Thymus (tissue), 11 donors: ENCODE measurements around the gene RASIP1. TPM values are rescaled to one million over a fixed set of nuclear protein-coding genes. Genes with fewer than 3 reads are reported as not detected.

Source experiments
- DNase-seq, 9 donors: peaks; one replicate each; pipeline ENCODE4 v3.0.0-alpha.2; 2013; ENCODE audit warnings: low spot score in 9 of 9, low read depth in 6 of 9, missing footprints in 1 of 9
- H3K27ac ChIP-seq, 2 donors: one replicate each; pipeline ENCODE4 v1.5.1; 2013; ENCODE audit warnings: control low read depth in 1 of 2, low read depth in 1 of 2, low read length in 1 of 2, mild to moderate bottlenecking in 1 of 2, moderate library complexity in 1 of 2
- H3K27me3 ChIP-seq, 2 donors: one replicate each; pipeline ENCODE4 v1.5.1; 2013; ENCODE audit warnings: low read length in 1 of 2; ENCODE audit not compliant: control insufficient read depth in 2 of 2, insufficient read depth in 1 of 2
- H3K36me3 ChIP-seq, 2 donors: one replicate each; pipeline ENCODE4 v1.5.1; 2013; ENCODE audit warnings: low read length in 1 of 2, mild to moderate bottlenecking in 1 of 2, moderate library complexity in 1 of 2; ENCODE audit not compliant: control insufficient read depth in 2 of 2, insufficient read depth in 2 of 2
- H3K4me1 ChIP-seq, 2 donors: one replicate each; pipeline ENCODE4 v1.5.1; 2013; ENCODE audit warnings: low read length in 2 of 2; ENCODE audit not compliant: control insufficient read depth in 2 of 2, insufficient read depth in 2 of 2
- H3K4me3 ChIP-seq, 2 donors: one replicate each; pipeline ENCODE4 v1.5.1; 2013; ENCODE audit warnings: low read length in 2 of 2, control low read depth in 1 of 2, mild to moderate bottlenecking in 1 of 2
- H3K9me3 ChIP-seq, 2 donors: one replicate each; pipeline ENCODE4 v1.5.1; 2013; ENCODE audit warnings: low read length in 1 of 2, mild to moderate bottlenecking in 1 of 2; ENCODE audit not compliant: control insufficient read depth in 2 of 2, insufficient read depth in 1 of 2
- WGBS: extraction: QIAGEN DNeasy Blood & Tissue Kit; methylation state at CpG from one replicate; pipeline ENCODE4 v1.1.7; 2013; 5-methylcytosine and 5-hydroxymethylcytosine counted together
- polyA plus RNA-seq: library from polyadenylated mRNA; stranded (reverse); fragments of 200-250 nt; gene quantifications from one replicate; pipeline ENCODE4 v1.2.3, GENCODE V29; 2013
- total RNA-seq: library from RNA; stranded (reverse); fragments of 120-200 nt; gene quantifications from one replicate; pipeline ENCODE4 v1.2.4, GENCODE V29; 2013
- donor health status: healthy.

The RASIP1 gene
- total and polyA plus RNA-seq, 2 donors, result 3.3 to 15.6 TPM

DNA sequence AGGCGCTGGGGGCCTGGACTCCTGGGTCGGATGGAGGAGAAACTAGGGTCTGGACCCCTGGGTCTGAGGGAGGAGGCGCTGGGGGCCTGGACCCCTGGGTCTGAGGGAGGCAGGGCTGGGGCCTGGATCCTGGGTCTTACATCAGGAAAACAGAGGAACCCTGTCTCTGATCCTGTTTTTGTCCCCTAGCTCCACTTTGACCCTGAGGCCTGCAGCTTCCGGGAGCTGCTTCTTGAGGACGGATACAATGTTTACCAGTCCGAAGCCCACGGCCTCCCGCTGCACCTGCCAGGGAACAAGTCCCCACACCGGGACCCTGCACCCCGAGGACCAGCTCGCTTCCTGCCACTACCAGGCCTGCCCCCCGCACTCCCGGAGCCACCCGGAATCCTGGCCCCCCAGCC, 17.3 kb upstream of the RASIP1 start:
- H3K9me3 ChIP-seq, result no peaks in the 10 kb centered on the region
- peaks cover 3 to 12% of the 10 kb centered on the region in 2 donors for H3K4me1 ChIP-seq
- peaks cover 13 to 71% of the 10 kb centered on the region in 2 donors for H3K27me3 ChIP-seq
- H3K36me3 ChIP-seq, result no peaks in the 10 kb centered on the region
- DNase-seq, result no peak
- WGBS, result 93% methylated on average over 14 of the region's 14 CpGs
- H3K27ac ChIP-seq, result no peak overlapping the region
- no peak overlapping the region for H3K4me3 ChIP-seq

DNA sequence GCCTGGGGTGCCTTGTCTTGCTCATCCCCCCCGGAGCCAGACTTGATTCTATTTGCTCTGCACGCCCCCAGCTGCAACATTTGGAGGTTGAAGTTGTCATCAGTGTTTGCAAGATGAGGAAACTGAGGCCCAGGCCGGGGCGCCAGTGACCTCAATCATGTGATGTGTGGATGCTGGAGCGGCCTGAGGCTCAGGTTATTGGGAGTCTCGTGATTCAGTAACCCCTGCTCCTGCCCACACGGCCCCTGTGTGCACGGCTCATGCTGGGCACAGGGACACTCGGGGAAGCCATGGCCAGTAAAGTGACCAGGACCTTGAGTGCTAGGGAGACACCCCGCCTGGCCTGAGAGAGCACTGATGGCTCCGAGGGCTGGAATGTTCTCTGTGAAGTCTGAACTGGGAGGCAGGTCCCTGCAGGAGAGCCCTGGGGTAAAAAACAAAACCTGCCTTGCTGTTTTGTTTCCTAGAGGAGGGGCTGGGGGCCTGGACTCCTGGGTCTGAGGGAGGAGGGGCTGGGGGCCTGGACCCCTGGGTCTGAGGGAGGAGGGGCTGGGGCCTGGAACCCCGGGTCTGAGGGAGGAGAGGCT, 16.8 kb upstream of the RASIP1 start:
- H3K27me3 ChIP-seq, result peaks cover 19 to 72% of the 10 kb centered on the region in 2 donors
- 92% methylated on average over 12 of the region's 12 CpGs for WGBS
- H3K4me1 ChIP-seq, result peaks cover 6 to 17% of the 10 kb centered on the region in 2 donors
- no peak for DNase-seq
- no peak overlapping the region for H3K27ac ChIP-seq
- H3K4me3 ChIP-seq, result no peak overlapping the region
- H3K36me3 ChIP-seq, result no peaks in the 10 kb centered on the region
- no peaks in the 10 kb centered on the region for H3K9me3 ChIP-seq

DNA sequence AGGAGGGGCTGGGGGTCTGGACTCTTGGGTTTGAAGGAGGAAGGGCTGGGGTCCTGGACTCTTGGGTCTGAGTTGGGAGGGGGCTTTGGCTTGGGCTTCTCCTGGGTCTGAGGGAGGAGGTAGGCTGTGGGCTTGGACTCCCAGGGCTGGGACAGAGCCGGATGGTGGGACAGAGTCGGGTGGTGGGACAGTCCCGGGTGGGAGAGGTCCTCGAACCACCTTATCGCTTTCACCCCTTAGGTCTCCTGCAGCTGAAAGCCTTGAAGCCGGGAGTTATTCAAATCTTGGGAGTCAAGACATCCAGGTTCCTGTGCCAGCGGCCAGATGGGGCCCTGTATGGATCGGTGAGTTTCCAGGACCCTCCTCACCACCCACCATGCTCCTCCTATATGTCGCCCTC, 16.3 kb upstream of the RASIP1 start:
- H3K27me3 ChIP-seq, result peaks cover 22 to 72% of the 10 kb centered on the region in 2 donors
- WGBS, result 93% methylated on average over 9 of the region's 9 CpGs

DNA sequence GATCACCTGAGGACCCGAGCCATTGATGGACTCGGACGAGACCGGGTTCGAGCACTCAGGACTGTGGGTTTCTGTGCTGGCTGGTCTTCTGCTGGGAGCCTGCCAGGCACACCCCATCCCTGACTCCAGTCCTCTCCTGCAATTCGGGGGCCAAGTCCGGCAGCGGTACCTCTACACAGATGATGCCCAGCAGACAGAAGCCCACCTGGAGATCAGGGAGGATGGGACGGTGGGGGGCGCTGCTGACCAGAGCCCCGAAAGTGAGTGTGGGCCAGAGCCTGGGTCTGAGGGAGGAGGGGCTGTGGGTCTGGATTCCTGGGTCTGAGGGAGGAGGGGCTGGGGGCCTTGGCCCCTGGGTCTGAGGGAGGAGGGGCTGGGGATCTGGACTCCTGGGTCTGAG, 15.8 kb upstream of the RASIP1 start:
- no peak for DNase-seq
- 95% methylated on average over 11 of the region's 11 CpGs for WGBS
- H3K27me3 ChIP-seq, result peaks cover 22 to 72% of the 10 kb centered on the region in 2 donors
- H3K27ac ChIP-seq, result no peak overlapping the region
- H3K9me3 ChIP-seq, result no peaks in the 10 kb centered on the region
- no peaks in the 10 kb centered on the region for H3K36me3 ChIP-seq
- H3K4me3 ChIP-seq, result no peak overlapping the region
- peaks cover 8 to 20% of the 10 kb centered on the region in 2 donors for H3K4me1 ChIP-seq

More for the DNA sequence above, 16.3 kb upstream of the RASIP1 start:
- H3K36me3 ChIP-seq, result no peaks in the 10 kb centered on the region
- H3K4me3 ChIP-seq, result no peak overlapping the region
- no peak for DNase-seq
- no peaks in the 10 kb centered on the region for H3K9me3 ChIP-seq
- no peak overlapping the region for H3K27ac ChIP-seq
- H3K4me1 ChIP-seq, result peaks cover 8 to 20% of the 10 kb centered on the region in 2 donors

DNA sequence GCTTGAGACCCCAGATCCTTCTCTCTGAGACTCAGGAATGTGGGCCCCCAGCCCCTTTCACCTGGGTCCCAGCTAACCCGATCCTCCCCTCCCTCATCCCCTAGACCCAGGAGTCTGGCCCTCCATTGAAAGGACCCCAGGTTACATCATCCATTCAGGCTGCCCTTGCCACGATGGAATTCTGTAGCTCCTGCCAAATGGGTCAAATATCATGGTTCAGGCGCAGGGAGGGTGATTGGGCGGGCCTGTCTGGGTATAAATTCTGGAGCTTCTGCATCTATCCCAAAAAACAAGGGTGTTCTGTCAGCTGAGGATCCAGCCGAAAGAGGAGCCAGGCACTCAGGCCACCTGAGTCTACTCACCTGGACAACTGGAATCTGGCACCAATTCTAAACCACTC, 15.4 kb upstream of the RASIP1 start:
- no peak overlapping the region for H3K27ac ChIP-seq
- H3K4me1 ChIP-seq, result peaks cover 8 to 20% of the 10 kb centered on the region in 2 donors
- 91% methylated on average over 5 of the region's 5 CpGs for WGBS
- H3K27me3 ChIP-seq, result peaks cover 25 to 72% of the 10 kb centered on the region in 2 donors
- no peak for DNase-seq
- H3K36me3 ChIP-seq, result no peaks in the 10 kb centered on the region
- no peaks in the 10 kb centered on the region for H3K9me3 ChIP-seq
- no peak overlapping the region for H3K4me3 ChIP-seq

DNA sequence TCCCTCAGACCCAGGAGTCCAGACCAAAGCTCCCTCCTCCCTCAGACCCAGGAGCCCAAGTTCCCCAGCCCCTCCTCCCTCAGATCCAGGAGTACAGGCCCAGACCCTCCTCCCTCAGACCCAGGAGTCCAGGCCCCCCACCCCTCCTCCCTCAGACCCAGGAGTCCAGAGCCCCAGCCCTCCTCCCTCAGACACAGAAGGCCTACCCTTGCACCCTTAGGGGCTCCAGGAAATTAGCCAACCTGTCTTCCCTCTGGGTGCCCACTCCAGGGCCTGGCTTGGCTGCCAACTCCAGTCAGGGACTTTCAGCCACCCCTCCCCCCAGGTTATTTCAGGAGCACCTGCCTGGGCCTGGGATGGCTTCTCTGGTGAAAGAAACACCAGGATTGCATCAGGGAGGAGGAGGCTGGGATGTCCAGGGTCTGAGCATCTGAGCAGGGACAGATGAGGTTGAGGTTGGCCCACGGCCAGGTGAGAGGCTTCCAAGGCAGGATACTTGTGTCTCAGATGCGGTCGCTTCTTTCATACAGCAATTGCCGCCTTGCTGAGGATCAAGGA, 14.8 kb upstream of the RASIP1 start, which contains the start of gene FGF21:
Gene FGF21 (plus strand): TSS at position 441 of the 558 bp plus-strand sequence. CDS start 713 bp downstream, outside the sequence.
- 85% methylated on average over 4 of the region's 4 CpGs for WGBS
- Histone ChIP-seq H3K27me3 (peaks cover 30 to 73% of the 10 kb centered on the region in 2 donors), H3K27ac (no peak within 1 kb of the TSS)

DNA sequence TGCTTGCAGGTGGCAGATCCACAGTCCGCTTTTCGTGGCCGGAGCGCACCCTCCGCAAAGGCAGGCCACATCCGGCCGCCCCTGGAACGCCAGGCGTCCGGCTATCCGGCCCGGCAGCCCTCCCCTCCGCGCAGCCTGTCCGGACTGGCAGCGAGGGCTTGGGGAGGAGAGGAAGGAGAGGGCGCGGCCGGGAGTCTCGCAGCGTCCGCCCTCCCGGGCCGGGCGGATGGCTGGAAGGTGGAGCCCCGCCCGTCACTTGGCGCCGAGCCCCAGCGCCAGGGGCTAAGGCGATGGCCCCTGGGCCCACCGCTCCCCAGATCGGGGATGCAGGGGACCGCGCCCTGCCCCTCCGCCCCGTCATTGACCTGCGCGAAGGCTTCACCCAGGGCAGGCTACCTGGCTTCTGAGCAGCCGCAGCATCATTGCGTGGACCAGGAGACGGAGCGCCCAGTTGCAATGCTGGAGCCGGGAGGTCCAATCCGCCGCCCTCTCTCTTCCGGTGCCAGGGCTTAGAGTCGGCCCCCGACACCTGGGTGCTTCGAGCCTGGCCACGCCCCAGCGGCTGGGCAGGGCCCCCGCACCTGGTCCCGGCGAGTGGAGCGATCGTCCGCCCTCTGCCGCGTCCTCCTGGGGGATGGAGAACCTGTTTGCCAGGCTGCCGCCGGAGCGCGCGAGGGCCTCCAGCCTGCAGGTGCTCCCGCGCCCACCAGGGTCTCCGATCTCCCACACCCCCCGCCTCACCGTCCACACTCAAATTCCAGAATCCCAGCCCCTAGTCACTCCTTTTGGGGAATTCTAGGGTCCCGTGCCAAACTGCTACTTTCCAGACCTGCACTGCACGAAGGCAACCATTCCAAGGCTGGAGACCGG, 12.3 kb upstream of the RASIP1 start, which contains the start of gene FUT1:
Gene FUT1 (minus strand): TSS at position 146 of the 870 bp plus-strand sequence. CDS start 1,360 bp downstream, outside the sequence.
- 2% methylated on average over 73 of the region's 73 CpGs for WGBS
- peaks cover 8 to 17% of the 10 kb centered on the region in 2 donors for H3K4me1 ChIP-seq
- H3K27me3 ChIP-seq, result peaks cover 30 to 87% of the 10 kb centered on the region in 2 donors
- peak in 4 of 9 donors; percentile 24 to 62 (median 35) for DNase-seq
- H3K36me3 ChIP-seq, result no peaks in the 10 kb centered on the region
- peak within 1 kb of the TSS in 1 of 2 donors; percentile 60 for H3K27ac ChIP-seq
- peak within 1 kb of the TSS; percentile 12 to 36 for H3K4me3 ChIP-seq
- no peaks in the 10 kb centered on the region for H3K9me3 ChIP-seq

More for the DNA sequence above, 14.8 kb upstream of the RASIP1 start, which contains the start of gene FGF21:
- peaks cover 8 to 17% of the 10 kb centered on the region in 2 donors for H3K4me1 ChIP-seq
- H3K4me3 ChIP-seq, result no peak within 1 kb of the TSS
- H3K9me3 ChIP-seq, result no peaks in the 10 kb centered on the region
- no peaks in the 10 kb centered on the region for H3K36me3 ChIP-seq
- DNase-seq, result no peak

DNA sequence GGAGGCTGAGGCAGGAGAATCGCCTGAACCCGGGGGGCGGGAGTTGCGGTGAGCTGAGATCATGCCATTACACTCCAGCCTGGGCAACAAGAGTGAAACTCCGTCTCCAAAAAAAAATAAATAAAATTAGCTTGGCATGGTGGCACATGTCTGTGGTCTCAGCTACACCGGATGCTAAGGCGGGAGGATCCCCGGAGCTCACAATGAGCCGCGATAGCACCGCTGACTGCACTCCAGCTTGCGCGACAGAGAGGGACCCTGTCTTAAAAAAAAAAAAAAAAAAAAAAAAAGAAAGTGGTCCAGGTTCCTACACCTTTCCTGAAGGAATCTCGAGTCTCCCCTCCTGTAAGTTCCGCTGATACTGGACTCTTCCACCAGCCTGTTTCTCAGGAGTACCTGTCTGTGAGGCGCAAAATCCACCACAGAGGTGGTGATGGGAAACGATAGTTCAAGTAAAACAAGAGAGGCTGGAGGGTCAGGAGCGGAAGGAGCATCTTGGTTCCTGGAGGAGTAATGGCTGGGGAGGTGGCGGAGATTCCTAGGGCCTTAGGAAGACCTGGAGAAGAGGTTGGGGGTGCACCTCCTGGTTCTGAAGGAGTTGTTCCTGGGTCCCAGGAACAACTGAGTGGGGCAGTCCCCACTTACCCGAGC, 11.6 kb upstream of the RASIP1 start:
- Histone ChIP-seq H3K4me1 (peaks cover 8 to 22% of the 10 kb centered on the region in 2 donors), H3K4me3 (peak overlapping the region; percentile 12 to 36), H3K9me3 (peaks cover 0 to 6% of the 10 kb centered on the region in 2 donors), H3K27me3 (peaks cover 30 to 93% of the 10 kb centered on the region in 2 donors), H3K27ac (no peak overlapping the region), H3K36me3 (no peaks in the 10 kb centered on the region)
- 28% methylated on average over 20 of the region's 20 CpGs for WGBS
- DNase-seq, result peak in 1 of 9 donors; percentile 41
